Lung (tissue), 12 donors: ENCODE results near the gene ZNF418. TPM values are rescaled to one million over a fixed set of nuclear protein-coding genes. Genes with fewer than 3 reads are reported as not detected.
"Not testable (repeated sequence)": the region's sequence is repeated elsewhere in the genome, so short reads cannot be mapped to it uniquely, and the experiment has no call there.

Experiments
- ATAC-seq: fragments of 200-7000 bp; cut with Tn5 transposase; one replicate; pipeline ENCODE4 v1.9.1; 2020; ENCODE audit warnings: moderate number of reproducible peaks; ENCODE audit not compliant: insufficient read depth, low FRiP score
- DNase-seq, 3 donors: peaks; one replicate each; pipeline ENCODE4 v3.0.0-alpha.2; 2013 to 2017
- H3K27ac ChIP-seq, 2 donors: one replicate each; pipeline ENCODE4 v1.5.1; 2013; ENCODE audit warnings: mild to moderate bottlenecking in 2 of 2, moderate library complexity in 2 of 2, control low read depth in 1 of 2, inconsistent platforms in 1 of 2, low read depth in 1 of 2, low read length in 1 of 2
- H3K27me3 ChIP-seq, 3 donors: one replicate each; pipeline ENCODE4 v1.5.1; 2013; ENCODE audit warnings: low read length in 2 of 3; ENCODE audit not compliant: control insufficient read depth in 3 of 3, insufficient read depth in 3 of 3
- H3K36me3 ChIP-seq, 4 donors: one replicate each; pipeline ENCODE4 v1.5.1; 2013; ENCODE audit warnings: low read length in 4 of 4, mild to moderate bottlenecking in 1 of 4, moderate library complexity in 1 of 4; ENCODE audit not compliant: control insufficient read depth in 4 of 4, insufficient read depth in 4 of 4
- H3K4me1 ChIP-seq, 5 donors: one replicate each; pipeline ENCODE4 v1.5.1; 2013; ENCODE audit warnings: low read length in 5 of 5, mild to moderate bottlenecking in 2 of 5, moderate library complexity in 1 of 5; ENCODE audit not compliant: control insufficient read depth in 5 of 5, insufficient read depth in 5 of 5
- H3K4me3 ChIP-seq: one replicate; pipeline ENCODE4 v1.5.1; 2013; ENCODE audit warnings: mild to moderate bottlenecking, control low read depth, moderate library complexity
- H3K9ac ChIP-seq, 2 donors: one replicate each; pipeline ENCODE4 v1.5.1; 2013; ENCODE audit warnings: low read length in 2 of 2, control low read depth in 1 of 2; ENCODE audit not compliant: insufficient read depth in 1 of 2
- H3K9me3 ChIP-seq, 4 donors: one replicate each; pipeline ENCODE4 v1.5.1; 2013; ENCODE audit warnings: low read length in 3 of 4, mild to moderate bottlenecking in 1 of 4, moderate library complexity in 1 of 4; ENCODE audit not compliant: control insufficient read depth in 4 of 4, insufficient read depth in 3 of 4
- WGBS, 2 donors: extraction: QIAGEN DNeasy Blood & Tissue Kit; methylation state at CpG; one replicate each; pipeline ENCODE4 v1.1.7; 2013; 5-methylcytosine and 5-hydroxymethylcytosine counted together
- polyA plus RNA-seq, 2 donors: library from polyadenylated mRNA; stranded (reverse); fragments of 200-250 nt; gene quantifications; one replicate each; pipeline ENCODE4 v1.2.1, GENCODE V29; 2013
- total RNA-seq, 2 donors: library from RNA; depleted of rRNA in 1 of 2; stranded (reverse); fragments of >200 nt in 1 of 2; gene quantifications; one replicate each; pipeline ENCODE4 v1.2.1, GENCODE V29; 2014 to 2021
- TF ChIP-seq, protein P1 (sequence below): IDR thresholded peaks from 2 replicates; pipeline ENCODE4 v1.5.1; 2012; ENCODE audit warnings: mild to moderate bottlenecking; ENCODE audit errors: control extremely low read depth, extremely low read depth
- donor health status: control.
- donor health status: control.
- donor health status: Bipolar disorder and iron deficiency.
- donor health status: healthy.
- donor health status: DM: yes; HTN: yes; CAD: no.

ZNF418 gene
- total and polyA plus RNA-seq, 4 donors = 1.9 to 20.8 (median 4.8) TPM

DNA sequence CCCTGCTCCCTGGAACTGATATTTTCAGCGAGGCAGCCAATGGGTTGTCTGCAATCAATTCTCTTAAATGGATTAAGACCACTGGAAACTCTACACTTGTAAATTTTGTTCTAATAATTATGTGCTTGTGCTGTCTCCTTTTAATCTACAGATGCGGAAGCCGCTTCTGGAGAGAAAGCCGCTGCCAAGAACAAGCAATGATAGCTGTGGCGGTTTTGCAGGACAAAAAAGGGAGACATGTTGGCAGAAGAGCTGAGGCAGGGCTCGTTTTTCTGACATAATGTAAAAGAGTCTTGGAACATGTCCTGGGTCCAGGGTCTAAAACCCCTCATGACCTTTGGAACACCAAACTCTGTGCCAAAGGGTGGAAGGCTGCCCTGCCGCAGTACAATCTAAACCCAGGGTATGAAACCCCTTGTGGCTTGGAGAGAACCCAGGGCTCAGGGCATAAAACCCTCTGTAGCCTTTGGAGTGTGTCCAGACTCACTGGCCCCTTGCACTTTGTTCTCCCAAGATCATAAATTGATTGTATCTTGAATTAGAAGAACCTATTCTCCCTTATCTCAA, 31.5 kb downstream of the ZNF418 start:
- Histone ChIP-seq H3K9ac (no peak overlapping the region), H3K4me3 (no peak overlapping the region), H3K9me3 (peaks cover 0 to 13% (median 0%) of the 10 kb centered on the region in 4 donors), H3K27me3 (no peaks in the 10 kb centered on the region), H3K27ac (no peak overlapping the region), H3K36me3 (peaks cover 0 to 16% (median 10%) of the 10 kb centered on the region in 4 donors), H3K4me1 (peaks cover 0 to 4% (median 0%) of the 10 kb centered on the region in 5 donors)
- TF ChIP-seq, protein P1, sequence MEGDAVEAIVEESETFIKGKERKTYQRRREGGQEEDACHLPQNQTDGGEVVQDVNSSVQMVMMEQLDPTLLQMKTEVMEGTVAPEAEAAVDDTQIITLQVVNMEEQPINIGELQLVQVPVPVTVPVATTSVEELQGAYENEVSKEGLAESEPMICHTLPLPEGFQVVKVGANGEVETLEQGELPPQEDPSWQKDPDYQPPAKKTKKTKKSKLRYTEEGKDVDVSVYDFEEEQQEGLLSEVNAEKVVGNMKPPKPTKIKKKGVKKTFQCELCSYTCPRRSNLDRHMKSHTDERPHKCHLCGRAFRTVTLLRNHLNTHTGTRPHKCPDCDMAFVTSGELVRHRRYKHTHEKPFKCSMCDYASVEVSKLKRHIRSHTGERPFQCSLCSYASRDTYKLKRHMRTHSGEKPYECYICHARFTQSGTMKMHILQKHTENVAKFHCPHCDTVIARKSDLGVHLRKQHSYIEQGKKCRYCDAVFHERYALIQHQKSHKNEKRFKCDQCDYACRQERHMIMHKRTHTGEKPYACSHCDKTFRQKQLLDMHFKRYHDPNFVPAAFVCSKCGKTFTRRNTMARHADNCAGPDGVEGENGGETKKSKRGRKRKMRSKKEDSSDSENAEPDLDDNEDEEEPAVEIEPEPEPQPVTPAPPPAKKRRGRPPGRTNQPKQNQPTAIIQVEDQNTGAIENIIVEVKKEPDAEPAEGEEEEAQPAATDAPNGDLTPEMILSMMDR = no peak
- 70 to 81% methylated on average over 7 of the region's 7 CpGs for WGBS, 2 donors
- no peak for ATAC-seq
- DNase-seq = no peak

DNA sequence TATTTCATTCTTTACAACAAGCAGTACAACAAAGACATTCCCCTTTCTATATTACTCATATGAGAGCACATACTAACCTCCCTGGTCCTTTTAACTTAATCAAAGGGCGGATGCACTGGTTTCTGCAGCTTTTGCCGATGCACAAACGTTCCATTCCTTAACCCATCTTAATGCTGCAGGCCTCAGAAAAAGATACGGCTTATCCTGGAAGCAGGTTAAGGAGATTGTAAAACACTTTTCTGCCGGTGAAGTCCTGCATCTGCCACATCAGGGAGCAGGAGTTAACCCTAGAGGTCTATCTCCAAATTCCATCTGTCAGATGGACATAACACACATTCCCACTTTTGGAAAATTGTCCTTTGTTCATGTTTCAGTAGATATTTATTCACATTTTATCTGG, 34.9 kb downstream of the ZNF418 start:
- no peak for ATAC-seq
- peaks cover 0 to 4% (median 0%) of the 10 kb centered on the region in 5 donors for H3K4me1 ChIP-seq
- 80 to 83% methylated on average over 5 of the region's 5 CpGs for WGBS, 2 donors
- TF ChIP-seq, protein P1 = no peak
- no peak overlapping the region for H3K4me3 ChIP-seq
- peaks cover 0 to 11% (median 0%) of the 10 kb centered on the region in 4 donors for H3K9me3 ChIP-seq
- DNase-seq = no peak
- H3K9ac ChIP-seq = no peak overlapping the region
- no peak overlapping the region for H3K27ac ChIP-seq
- no peaks in the 10 kb centered on the region for H3K27me3 ChIP-seq
- H3K36me3 ChIP-seq = peaks cover 0 to 4% (median 0%) of the 10 kb centered on the region in 4 donors

DNA sequence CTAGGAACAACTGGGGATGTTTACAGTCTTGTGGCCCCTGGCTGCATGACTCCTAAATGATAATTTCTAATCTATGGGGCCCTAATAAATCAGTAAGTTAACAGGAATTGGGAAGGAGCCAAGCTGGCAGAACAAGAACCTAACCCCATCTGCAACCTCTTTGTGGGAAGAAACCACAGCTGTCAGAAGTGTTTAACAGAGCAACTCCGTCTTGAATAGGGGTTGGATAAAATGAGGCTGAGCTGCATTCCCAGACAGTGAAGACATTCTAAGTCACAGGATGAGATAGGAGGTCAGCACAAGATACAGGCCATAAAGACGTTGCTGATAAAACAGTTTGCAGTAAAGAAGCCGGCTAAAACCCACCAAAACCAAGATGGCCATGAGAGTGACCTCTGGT, 44.5 kb downstream of the ZNF418 start:
- Histone ChIP-seq H3K36me3 (peaks cover 0 to 13% (median 2%) of the 10 kb centered on the region in 4 donors), H3K9me3 (peaks cover 0 to 25% (median 2%) of the 10 kb centered on the region in 4 donors)
- not testable (repeated sequence) for H3K27me3 ChIP-seq, H3K27ac ChIP-seq, H3K9ac ChIP-seq, ATAC-seq, H3K4me3 ChIP-seq, H3K4me1 ChIP-seq, DNase-seq
- WGBS, 2 donors = 68 to 84% methylated on average over 3 of the region's 3 CpGs

DNA sequence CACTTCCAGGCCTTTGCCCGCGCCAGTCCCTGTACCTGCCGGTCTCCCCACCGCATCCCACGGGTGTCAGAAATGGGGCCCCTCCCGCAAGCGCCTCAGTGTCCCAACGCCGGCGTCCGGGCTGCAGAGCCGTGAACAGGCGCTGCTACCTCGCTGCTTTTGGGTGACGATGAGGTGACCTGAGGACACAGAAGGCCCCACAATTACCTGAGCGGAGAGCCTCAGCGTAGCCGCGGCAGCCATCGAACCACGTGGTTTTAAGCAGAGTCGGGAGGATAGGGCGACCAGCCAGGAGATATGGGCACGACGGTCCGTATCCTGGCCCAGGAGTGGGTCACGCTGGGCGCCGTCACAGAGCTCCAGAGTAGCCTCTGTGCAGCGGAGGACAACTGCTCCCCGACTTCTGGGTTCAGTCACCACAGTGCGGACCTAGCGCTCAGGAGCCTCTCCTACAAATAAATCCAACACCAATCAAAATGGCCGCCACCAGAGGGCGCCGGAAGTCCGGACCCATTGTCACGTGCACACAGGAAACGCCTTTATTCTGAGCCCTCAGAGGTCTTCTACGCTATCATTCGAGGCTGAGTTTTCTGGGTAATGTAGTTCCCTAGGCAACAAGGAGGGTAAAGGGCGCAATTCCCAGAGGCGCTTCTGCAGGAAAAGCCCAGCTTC, 46.5 kb downstream of the ZNF418 start, which contains the start of gene ZNF814:
Gene ZNF814 (minus strand): TSS at position 478 of the 672 bp plus-strand sequence. CDS start 235 bp downstream, at position 243.
- Histone ChIP-seq H3K9ac (peak within 1 kb of the TSS; percentile 37 to 87), H3K4me3 (peak within 1 kb of the TSS; percentile 65), H3K27me3 (no peaks in the 10 kb centered on the region), H3K9me3 (peaks cover 0 to 31% (median 3%) of the 10 kb centered on the region in 4 donors), H3K36me3 (peaks cover 3 to 26% (median 8%) of the 10 kb centered on the region in 4 donors), H3K27ac (peak within 1 kb of the TSS; percentile 27 to 61), H3K4me1 (peaks cover 0 to 9% (median 7%) of the 10 kb centered on the region in 5 donors)
- WGBS, 2 donors = 1 to 2% methylated on average over 43 of the region's 43 CpGs
- TF ChIP-seq, protein P1 = no peak
- peak; percentile 93 to 96 (median 94) for DNase-seq
- peak; percentile 88 for ATAC-seq
